NOMO-1 treated with dmso at 0.1 percent for 144 hours (cell line): ENCODE results near the gene PDZD2.
"Not testable (repeated sequence)": the region's sequence is repeated elsewhere in the genome, so short reads cannot be mapped to it uniquely, and the experiment has no call there.

ENCODE experiments used
- DNase-seq: peaks from one replicate; lab custom pipeline; 2025; ENCODE audit not compliant: unreplicated experiment; lab: John Stamatoyannopoulos, UW

The PDZD2 gene

DNA sequence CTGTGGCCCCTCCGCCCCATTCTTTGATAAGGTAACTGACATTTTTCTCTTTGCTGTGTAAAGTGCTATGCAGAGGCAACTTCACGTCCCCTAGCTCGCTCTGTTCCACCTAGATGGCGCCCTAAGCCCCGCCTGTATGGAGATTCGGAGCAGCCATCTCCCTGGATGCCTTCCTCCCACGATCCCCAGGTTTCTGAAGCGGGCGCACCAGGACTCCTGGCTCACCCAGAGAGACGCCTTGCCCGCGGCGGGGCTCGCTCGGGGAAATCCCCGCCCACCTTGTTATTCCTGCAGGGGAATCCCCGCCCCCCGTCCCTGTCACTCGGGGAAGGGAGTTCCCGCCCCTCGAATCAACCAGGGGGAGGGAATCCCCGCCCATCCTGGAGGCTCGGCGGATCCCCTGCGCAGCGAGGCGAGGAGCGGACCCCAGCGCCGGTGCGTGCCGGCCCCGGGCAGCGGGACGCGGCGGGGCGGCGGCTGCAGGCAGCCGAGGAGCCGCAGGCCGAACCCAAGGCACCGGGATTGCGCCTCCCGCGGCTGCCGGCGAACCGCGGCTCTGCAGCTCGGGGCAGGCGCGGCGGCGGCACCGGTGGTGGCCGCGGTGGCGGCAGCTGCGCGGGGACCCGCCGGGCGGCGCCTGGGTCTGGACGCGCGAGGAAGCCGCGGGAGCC is at the start of gene PDZD2:
Gene PDZD2, plus strand, starts transcription at position 384 of the 671 bp plus-strand sequence.
- DNase-seq = peak; percentile 47

DNA sequence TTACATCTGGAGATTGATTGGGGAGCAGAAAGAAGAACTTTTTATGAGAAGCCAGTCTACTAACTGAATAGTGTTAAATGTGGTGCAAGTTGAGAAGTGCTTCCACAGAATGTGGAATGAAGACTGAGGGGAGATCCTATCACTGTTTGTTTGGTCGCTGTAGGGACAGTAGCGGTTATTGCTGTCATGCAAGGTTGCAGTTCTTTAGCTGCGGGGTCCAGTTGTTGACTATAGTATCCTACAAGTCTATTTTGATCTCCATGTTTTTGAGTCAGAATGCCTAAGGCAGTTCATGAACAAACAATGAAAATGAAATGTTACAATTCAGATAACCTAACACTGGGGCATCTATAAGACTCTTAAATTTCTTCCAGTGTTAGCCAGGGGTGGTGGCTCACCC is 45.3 kb upstream of the PDZD2 start:
- DNase-seq = no peak

DNA sequence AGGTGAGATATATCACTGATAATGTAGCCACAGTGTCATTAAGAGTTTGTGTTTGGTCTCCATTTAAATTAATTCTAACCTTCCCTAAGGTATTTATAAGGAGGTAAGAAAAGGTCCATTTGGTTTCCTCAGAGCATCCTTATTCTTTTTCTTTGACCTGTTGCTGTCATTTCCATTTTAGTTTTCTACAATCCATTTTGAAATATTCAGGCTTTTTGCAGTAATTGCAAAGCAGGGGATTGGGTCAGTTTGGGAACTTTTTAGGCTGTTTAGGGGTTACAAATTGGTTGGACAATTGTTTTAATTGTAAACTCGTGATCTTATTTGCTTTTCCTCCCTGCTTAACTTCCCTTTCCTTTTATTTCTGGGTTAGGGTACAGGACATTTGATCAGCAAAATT is 42.6 kb upstream of the PDZD2 start:
- no peak for DNase-seq

GRCh38 chr5:31598640-31599611 is 40.0 kb upstream of the PDZD2 start:
- DNase-seq = no peak

- DNase-seq = not testable (repeated sequence)
These were observed 36.6 kb upstream of the PDZD2 start for GRCh38 chr5:31602305-31602704.

- DNase-seq = no peak
These were observed 34.7 kb upstream of the PDZD2 start for GRCh38 chr5:31604240-31604639.

DNA sequence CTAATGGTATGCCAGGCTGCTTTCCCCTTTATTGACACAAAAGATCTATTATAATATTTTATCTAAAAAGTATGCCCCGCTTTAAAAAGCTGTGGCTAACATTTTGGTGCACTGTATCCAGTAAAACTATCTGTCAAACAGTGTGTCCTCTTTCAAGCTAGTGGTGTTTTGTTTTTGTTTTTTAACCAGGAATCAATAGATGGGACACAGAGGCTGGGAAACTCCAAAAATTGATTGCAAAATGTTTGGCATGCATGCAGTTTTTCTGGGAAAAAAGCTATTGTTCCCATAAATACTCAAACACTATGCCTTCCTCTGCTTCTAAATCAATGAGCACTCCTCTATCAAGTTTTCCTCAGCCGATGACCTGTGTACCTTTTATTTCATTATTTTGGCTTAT is 34.3 kb upstream of the PDZD2 start:
- no peak for DNase-seq

DNA sequence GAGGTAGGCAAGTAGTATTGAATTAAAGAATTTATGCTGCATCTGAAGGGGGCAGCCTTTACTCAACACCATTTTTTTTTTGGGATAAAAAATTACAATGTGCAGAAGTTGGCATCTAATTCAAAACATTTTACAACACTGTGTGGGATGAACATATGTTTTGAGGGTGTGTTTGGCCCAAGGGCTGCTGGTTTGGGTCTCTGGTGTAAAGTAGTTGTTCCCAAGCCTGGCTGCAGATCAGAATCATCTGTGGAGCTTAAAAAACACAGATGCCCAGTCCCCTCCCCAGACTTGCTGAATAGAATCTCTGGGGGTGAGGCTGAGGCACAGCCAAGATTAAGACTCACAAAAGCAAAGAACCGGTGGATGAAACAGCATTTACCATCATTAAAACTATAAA is 33.0 kb upstream of the PDZD2 start:
- DNase-seq = no peak

GRCh38 chr5:31607546-31607945 is 31.4 kb upstream of the PDZD2 start:
- DNase-seq = no peak

- DNase-seq = no peak
These were observed 27.9 kb upstream of the PDZD2 start for GRCh38 chr5:31611002-31611401.

DNA sequence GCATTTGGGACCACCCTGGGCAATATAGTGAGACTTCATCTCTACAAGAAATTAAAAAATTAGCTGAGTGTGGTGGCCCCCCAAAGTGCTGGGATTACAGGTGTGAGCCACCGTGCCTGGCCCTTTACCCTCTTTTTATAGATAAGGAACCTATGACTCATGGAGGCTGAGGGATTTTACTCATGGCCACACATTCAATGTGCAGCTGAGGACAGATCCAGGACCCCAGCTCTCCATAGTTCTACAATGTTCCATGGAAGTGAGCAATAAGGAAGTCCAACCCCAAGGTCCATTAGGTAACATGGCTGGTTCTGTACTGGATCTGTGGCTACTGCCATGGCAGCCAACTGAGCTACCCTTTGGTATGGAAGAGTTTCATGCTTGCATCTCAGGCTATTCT is 25.3 kb upstream of the PDZD2 start:
- DNase-seq = no peak

DNA sequence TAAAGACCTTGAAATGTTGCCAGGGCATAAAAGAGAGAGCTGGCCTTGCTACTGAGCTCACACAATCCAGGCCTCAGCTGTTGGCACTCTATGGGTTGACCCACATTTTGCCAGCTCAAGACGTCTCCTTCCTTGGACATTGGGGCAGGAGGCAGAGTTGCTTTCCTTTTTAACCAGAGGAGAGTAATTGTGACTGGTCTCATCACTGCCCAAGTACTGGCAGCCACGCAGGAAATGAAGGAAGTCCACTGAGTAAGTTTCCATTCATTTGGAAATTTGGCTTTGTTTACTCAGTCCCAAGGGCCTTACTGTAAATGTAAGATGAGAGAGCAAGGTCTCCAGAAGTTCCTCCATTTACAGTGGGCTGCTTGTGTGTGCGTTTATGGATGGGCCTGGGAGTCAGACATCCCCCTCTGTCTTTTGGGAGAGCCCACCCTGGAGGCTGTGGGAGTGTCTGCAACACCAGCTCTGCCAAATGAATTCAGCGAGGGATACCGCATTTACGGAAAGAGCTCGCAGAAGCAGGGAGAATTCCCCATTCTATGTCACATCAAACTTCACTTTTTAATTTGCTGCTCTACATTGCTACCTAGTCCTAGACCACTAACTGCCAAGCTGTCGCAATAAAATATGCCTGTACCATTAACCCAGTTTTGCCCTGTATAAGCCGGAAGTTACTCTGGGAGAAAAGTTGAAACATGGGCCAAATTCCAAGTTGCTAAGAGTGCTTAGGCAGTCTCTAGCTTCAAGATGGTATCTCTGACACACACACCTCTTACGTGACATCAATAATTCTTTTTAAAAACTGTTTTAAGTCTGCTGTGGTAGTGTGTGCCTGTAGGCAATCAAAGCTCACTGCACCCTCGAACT is 24.5 kb upstream of the PDZD2 start:
- no peak for DNase-seq

DNA sequence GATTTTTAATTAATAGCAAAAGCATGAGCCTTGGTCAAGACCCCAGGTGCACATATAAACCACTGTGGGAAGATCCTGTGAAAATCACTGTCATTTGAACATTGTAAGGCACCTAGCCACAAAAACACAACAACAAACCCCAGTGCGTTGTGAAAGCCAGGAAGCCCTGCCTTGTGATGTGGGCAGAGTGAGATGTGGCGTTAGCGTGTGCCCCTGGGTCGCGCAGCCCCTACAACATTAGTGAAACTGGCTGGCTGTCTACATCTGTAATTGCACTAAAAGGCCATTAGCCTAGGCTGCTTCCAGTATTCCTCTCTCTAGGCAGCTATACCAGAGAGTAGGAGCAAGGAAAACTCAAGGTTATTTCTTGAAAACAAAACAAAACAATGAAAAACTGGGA is 21.1 kb upstream of the PDZD2 start:
- DNase-seq = no peak

- no peak for DNase-seq
These were observed 18.9 kb upstream of the PDZD2 start for GRCh38 chr5:31620026-31620425.

- DNase-seq = no peak
These were observed 15.7 kb upstream of the PDZD2 start for GRCh38 chr5:31623249-31623648.

DNA sequence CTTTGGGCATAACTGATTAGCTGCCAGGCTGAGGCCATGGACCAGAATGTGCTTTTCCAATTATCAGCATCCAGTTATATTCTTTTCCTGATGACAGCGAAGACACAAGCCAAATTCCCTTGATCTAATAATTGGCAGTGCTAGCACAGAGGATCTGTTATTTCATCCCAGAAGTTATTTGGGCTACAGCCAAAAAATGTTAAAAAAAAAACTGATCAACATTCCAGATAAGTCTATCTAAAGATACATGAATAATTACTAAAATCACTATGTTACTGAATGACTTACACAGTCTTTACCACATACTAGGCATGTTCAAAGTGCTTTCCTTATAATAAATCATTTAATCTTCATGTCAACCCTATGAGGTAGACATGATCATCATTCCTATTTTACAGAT is 13.5 kb upstream of the PDZD2 start:
- no peak for DNase-seq

DNA sequence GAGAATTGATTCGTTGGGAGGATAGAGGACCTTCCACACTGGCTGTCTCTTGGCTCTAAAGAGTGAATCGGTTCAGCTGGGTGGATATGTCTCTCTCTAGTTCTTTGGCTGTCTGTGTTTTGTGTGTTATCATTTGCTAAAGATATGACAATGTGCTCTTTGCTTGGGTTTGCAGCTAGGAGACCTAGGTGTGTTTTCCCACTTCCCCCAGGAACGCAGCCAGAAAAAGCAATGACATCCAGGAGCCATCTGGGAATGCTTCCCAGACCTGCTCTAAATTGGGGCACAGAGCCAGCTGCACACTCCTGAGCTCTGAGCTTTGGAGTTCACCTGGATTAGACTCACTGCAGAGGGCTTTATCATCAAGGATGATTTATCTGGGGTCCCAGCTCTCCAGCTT is 12.8 kb upstream of the PDZD2 start:
- no peak for DNase-seq

GRCh38 chr5:31626604-31627234 is 12.2 kb upstream of the PDZD2 start:
- no peak for DNase-seq

- DNase-seq = no peak
These were observed 8.0 kb upstream of the PDZD2 start for GRCh38 chr5:31630931-31631330.

DNA sequence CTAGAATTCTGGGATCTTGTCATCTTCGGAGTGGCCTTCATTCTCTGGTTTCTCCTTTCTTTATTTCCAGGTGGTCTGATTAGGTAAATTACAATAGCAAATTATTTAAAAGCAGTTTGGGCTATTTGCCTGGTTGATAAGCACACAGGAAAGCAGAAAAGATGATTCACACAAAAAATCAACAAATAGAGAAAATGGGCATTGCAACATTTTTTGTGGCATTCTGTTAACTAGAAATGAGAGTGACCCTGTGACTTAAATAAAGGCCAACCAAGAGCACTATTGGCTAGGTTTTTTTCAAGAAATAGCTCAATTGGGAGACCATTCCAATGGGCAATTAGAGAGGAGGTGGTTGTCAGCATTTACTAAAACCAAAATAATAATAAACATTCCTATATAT is 6.5 kb upstream of the PDZD2 start:
- no peak for DNase-seq

DNA sequence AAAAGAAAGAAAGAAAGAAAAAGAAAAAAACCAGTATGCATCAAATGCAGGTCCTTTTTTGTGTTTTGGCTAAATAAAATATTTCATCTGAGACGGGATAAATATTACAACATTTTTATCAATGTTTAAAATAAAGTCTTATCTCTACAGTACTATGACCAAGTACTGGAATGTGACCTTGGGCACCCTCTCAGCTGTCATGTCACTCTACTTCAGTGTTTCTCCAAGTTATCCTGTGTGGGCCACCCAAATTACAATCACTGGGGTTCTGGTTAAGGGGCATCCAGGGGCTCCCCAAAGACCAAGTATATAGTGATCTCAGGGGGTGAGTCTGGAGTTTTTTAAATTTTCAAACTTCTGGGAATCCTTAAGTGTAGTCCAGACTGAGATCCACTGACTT is 3.5 kb upstream of the PDZD2 start:
- DNase-seq = no peak
